Erythroblast (primary cell): ENCODE data around the gene DGKB.

ENCODE experiments used
- GATA1 ChIP-seq: IDR thresholded peaks from 2 replicates; pipeline ENCODE4 v1.6.1; 2011; ENCODE audit warnings: low read depth, mild to moderate bottlenecking, control low read depth, low read length, moderate library complexity
- POLR2A ChIP-seq: IDR thresholded peaks from 2 replicates; pipeline ENCODE4 v1.6.1; 2011; ENCODE audit warnings: mild to moderate bottlenecking, low read length

DNA sequence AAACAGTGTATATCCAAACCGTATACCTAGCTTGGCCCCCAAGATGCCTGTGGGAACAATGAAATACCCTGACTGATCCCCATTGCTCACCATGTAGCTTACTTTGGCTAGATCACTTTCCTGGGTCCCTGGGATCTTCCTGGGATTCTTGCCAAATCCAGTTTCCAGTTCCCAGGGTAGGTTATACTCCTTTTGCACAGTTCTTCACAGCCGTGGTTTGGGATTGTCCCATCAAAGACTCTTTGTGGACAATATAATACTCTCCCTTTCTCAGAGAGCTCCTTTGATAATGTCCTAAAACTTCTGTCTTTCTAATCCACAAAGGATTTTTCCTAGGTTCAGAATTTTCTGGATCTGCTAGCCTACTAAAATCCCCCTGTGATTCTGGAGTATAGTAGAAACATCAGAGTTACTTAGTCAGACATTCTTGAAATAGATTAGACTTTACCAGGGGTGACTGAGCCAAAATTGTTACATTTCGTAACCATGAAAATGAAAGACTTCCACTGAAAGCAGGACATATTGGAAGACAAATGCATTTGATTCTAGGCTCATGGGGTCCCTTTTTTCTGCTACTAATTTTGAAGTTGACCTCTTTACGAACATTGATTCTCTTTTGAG, 524.8 kb downstream of the DGKB start:
- TF ChIP-seq POLR2A = no peak
- no peak for TF ChIP-seq GATA1
